Natural killer cell (primary cell): Measurements from ENCODE around the gene RNASEH2B. TPM values are rescaled to one million over a fixed set of nuclear protein-coding genes. Genes with fewer than 3 reads are reported as not detected.

Experiments
- ATAC-seq, 3 donors: fragments of 150-1000 bp in 2 of 3; fragments of 200-7000 bp in 1 of 3; cut with Tn5 transposase; 1 replicate in 1 of 3; 2 replicates in 2 of 3; pipeline ENCODE4 v1.10.0; 2021; ENCODE audit warnings: mild to moderate bottlenecking in 2 of 3, moderate library complexity in 2 of 3
- DNase-seq, 2 donors: peaks; one replicate each; pipeline versions ENCODE4 v3.0.0 to v3.0.0-alpha.2; 2013 to 2021; ENCODE audit warnings: mixed read lengths in 1 of 2
- H3K27ac ChIP-seq: one replicate; pipeline ENCODE4 v1.5.1; 2013; ENCODE audit warnings: mild to moderate bottlenecking, low read length
- H3K27me3 ChIP-seq: one replicate; pipeline ENCODE4 v1.6.1; 2013; ENCODE audit warnings: low read length; ENCODE audit not compliant: control insufficient read depth, insufficient read depth
- H3K36me3 ChIP-seq: one replicate; pipeline ENCODE4 v1.6.1; 2013; ENCODE audit warnings: low read length; ENCODE audit not compliant: control insufficient read depth, insufficient read depth
- H3K4me1 ChIP-seq: one replicate; pipeline ENCODE4 v1.6.1; 2013; ENCODE audit warnings: low read length; ENCODE audit not compliant: control insufficient read depth, insufficient read depth
- H3K4me3 ChIP-seq: one replicate; pipeline ENCODE4 v1.5.1; 2013; ENCODE audit warnings: low read length
- H3K9me3 ChIP-seq: one replicate; pipeline ENCODE4 v1.6.1; 2013; ENCODE audit warnings: low read length; ENCODE audit not compliant: control insufficient read depth, insufficient read depth
- H3K27ac Mint-ChIP-seq, 2 donors: one replicate each; pipeline ENCODE4 v1.8.0; 2022; ENCODE audit warnings: mild to moderate bottlenecking in 2 of 2, mixed read lengths in 2 of 2, moderate library complexity in 1 of 2
- H3K27me3 Mint-ChIP-seq, 2 donors: one replicate each; pipeline ENCODE4 v1.8.0; 2022; ENCODE audit warnings: low read depth in 2 of 2, mixed read lengths in 2 of 2
- H3K36me3 Mint-ChIP-seq: one replicate; pipeline ENCODE4 v1.8.0; 2022; ENCODE audit warnings: mixed read lengths
- H3K4me1 Mint-ChIP-seq, 2 donors: one replicate each; pipeline ENCODE4 v1.8.0; 2022; ENCODE audit warnings: mixed read lengths in 2 of 2
- H3K4me3 Mint-ChIP-seq: one replicate; pipeline ENCODE4 v1.8.0; 2022; ENCODE audit warnings: mild to moderate bottlenecking, moderate library complexity, mixed read lengths
- H3K9me3 Mint-ChIP-seq, 2 donors: one replicate each; pipeline ENCODE4 v1.8.0; 2022; ENCODE audit warnings: mixed read lengths in 2 of 2
- WGBS: methylation state at CpG from one replicate; pipeline ENCODE4 v1.1.7; 2013; ENCODE audit warnings: missing lambda C conversion rate; ENCODE audit not compliant: insufficient coverage; 5-methylcytosine and 5-hydroxymethylcytosine counted together
- intact Hi-C: fragments of 100-400 bp; cut with micrococcal nuclease; formaldehyde crosslinking; loops from one replicate; pipeline ENCODE4 v1.14.2; 2022
- total RNA-seq, 4 donors: library from RNA; stranded (reverse); fragments of 120-200 nt in 1 of 4; gene quantifications; one replicate each; pipeline versions ENCODE4 v1.2.3 to v1.2.4, GENCODE V29; 2013 to 2022
- TF ChIP-seq, protein P1 (sequence below): fragments of 200-600 bp; IDR thresholded peaks from one replicate; pipeline ENCODE4 v1.8.0; 2022; ENCODE audit warnings: antibody characterized with exemption

The RNASEH2B gene
- total RNA-seq, 3 donors from 2014 or later (not counting 1 experiment from before 2014, with no cell fraction given), result 57.9 to 68.7 (median 64.8) TPM

DNA sequence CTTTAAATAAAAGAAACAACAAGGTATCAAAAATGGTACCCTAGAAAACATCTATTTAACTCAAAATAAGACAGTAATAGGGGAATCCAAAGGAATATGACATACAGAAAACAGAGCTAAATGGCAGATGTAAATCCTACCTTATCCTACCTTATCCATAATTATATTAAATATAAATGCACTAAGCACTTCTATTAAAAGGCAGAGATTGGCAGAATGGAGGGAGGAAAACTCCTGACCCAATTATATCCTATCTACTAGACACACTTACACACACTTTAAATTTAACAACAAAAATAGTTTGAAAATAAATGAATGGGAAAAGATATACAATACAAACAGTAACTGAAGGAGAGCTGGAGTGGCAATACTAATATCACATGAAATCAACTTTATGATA, 14.4 kb downstream of the RNASEH2B start:
- no peak overlapping the region for H3K27ac Mint-ChIP-seq
- peaks cover 11% of the 10 kb centered on the region for H3K9me3 ChIP-seq
- no peak for ATAC-seq
- TF ChIP-seq, protein P1, sequence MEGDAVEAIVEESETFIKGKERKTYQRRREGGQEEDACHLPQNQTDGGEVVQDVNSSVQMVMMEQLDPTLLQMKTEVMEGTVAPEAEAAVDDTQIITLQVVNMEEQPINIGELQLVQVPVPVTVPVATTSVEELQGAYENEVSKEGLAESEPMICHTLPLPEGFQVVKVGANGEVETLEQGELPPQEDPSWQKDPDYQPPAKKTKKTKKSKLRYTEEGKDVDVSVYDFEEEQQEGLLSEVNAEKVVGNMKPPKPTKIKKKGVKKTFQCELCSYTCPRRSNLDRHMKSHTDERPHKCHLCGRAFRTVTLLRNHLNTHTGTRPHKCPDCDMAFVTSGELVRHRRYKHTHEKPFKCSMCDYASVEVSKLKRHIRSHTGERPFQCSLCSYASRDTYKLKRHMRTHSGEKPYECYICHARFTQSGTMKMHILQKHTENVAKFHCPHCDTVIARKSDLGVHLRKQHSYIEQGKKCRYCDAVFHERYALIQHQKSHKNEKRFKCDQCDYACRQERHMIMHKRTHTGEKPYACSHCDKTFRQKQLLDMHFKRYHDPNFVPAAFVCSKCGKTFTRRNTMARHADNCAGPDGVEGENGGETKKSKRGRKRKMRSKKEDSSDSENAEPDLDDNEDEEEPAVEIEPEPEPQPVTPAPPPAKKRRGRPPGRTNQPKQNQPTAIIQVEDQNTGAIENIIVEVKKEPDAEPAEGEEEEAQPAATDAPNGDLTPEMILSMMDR, result no peak
- no peaks in the 10 kb centered on the region for H3K36me3 ChIP-seq
- H3K36me3 Mint-ChIP-seq, result peaks cover 37% of the 10 kb centered on the region
- intact Hi-C loops, result no loop called here
- H3K27me3 ChIP-seq, result no peaks in the 10 kb centered on the region
- no peaks in the 10 kb centered on the region for H3K4me1 ChIP-seq
- no peak overlapping the region for H3K4me3 Mint-ChIP-seq
- H3K27me3 Mint-ChIP-seq, result no peaks in the 10 kb centered on the region
- no peak overlapping the region for H3K27ac ChIP-seq
- H3K4me1 Mint-ChIP-seq, result peaks cover 43 to 47% of the 10 kb centered on the region in 2 donors
- H3K9me3 Mint-ChIP-seq, result peaks cover 15 to 28% of the 10 kb centered on the region in 2 donors
- no peak overlapping the region for H3K4me3 ChIP-seq
- no peak for DNase-seq

DNA sequence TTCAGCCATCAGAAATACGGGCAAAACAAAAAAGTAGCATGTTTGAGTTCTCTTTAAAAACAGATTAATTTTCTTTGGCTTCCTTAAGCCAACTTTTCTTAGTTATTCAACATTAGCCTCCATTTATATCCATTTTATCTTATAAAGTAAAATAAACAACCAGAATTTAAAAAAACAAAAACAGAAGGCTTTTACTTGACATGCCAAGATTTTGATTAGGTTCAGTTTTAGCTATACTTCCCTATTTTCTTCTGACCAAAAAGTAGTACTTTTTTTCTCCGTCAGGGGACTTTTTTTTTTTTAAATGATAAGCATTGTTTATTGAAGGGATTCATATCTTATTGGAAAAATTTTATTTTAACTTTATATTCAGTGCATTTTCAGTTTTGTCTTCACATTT, 18.1 kb downstream of the RNASEH2B start:
- Histone ChIP-seq H3K36me3 (peaks cover 26% of the 10 kb centered on the region), H3K4me1 (no peaks in the 10 kb centered on the region), H3K9me3 (peaks cover 5% of the 10 kb centered on the region), H3K4me3 (no peak overlapping the region), H3K27ac (no peak overlapping the region), H3K27me3 (no peaks in the 10 kb centered on the region)
- intact Hi-C loops, result no loop called here
- Mint-ChIP-seq H3K27ac (peak overlapping the region in 1 of 2 donors; percentile 40), H3K9me3 (peaks cover 12 to 21% of the 10 kb centered on the region in 2 donors), H3K4me3 (no peak overlapping the region), H3K27me3 (no peaks in the 10 kb centered on the region), H3K4me1 (peaks cover 30 to 33% of the 10 kb centered on the region in 2 donors), H3K36me3 (peaks cover 27% of the 10 kb centered on the region)
- ATAC-seq (no peak), DNase-seq (no peak)
- WGBS, result 100% methylated on average over 1 of the region's 2 CpGs
- TF ChIP-seq, protein P1, result no peak

DNA sequence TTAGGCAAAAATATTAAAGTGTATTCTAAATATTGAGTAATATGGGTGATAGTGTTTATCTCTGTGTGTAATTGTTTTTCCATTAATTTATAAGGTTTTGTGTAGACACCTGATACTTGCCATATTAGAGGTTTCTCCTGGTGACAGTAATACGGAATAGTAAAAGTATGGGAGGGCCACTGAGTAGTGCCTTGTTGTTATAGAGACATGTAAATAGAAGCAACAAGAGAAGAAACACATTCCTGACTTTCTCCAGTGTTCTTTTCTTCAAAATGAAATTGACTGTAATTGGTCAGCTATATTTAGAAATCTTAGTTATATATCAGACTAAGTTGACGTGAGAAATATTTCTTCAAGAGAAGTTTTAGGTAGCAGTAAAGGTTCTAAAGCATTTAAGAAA, 18.5 kb downstream of the RNASEH2B start:
- intact Hi-C loops, result no loop called here
- H3K4me3 ChIP-seq, result no peak overlapping the region
- DNase-seq (no peak), ATAC-seq (no peak)
- peaks cover 5% of the 10 kb centered on the region for H3K9me3 ChIP-seq
- Mint-ChIP-seq H3K4me3 (no peak overlapping the region), H3K36me3 (peaks cover 23% of the 10 kb centered on the region), H3K4me1 (peaks cover 27 to 30% of the 10 kb centered on the region in 2 donors), H3K27me3 (no peaks in the 10 kb centered on the region), H3K9me3 (peaks cover 9 to 17% of the 10 kb centered on the region in 2 donors), H3K27ac (peak overlapping the region in 1 of 2 donors; percentile 40)
- no peaks in the 10 kb centered on the region for H3K27me3 ChIP-seq
- TF ChIP-seq, protein P1, result no peak
- no peak overlapping the region for H3K27ac ChIP-seq
- no peaks in the 10 kb centered on the region for H3K4me1 ChIP-seq
- WGBS, result 71% methylated on average over 1 of the region's 2 CpGs
- peaks cover 30% of the 10 kb centered on the region for H3K36me3 ChIP-seq
